ENCODE measurements around the gene ARHGEF17. TPM values are rescaled to one million over a fixed set of nuclear protein-coding genes. Genes with fewer than 3 reads are reported as not detected.

The ARHGEF17 gene
- total RNA-seq, 1 experiment from 2014 or later: 19.9 TPM

GRCh38 chr11:73411031-73411430, 103.0 kb downstream of the ARHGEF17 start:
- no peak for DNase-seq (ENCODE audit: low spot score)
- in situ Hi-C loops (cut with HindIII; ENCODE audit: low sequenced_read_pairs): no loop called here

- in situ Hi-C loops (cut with HindIII; ENCODE audit: low sequenced_read_pairs): no loop called here
- no peak for DNase-seq (ENCODE audit: low spot score)
Measured at GRCh38 chr11:73412308-73412707, 104.2 kb downstream of the ARHGEF17 start.

DNA sequence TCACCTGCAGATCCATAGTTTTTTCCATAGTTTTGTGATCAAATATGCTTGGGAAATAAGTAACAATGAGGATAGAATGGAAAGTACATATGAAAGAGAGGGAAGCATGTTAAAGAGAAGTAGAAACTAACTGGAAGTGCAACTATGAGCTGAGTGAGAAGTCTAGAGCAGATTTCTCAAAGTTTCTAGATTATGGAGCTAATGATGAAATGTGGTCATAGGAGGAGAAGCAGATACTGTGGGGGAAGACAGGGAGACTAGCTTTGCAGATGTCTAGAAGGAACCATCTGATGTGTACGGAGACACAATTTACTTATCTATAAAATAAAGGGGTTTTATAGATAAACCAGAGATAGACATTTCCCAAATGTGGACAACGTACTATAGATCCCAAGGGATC, 105.2 kb downstream of the ARHGEF17 start:
- in situ Hi-C loops (cut with HindIII; ENCODE audit: low sequenced_read_pairs): no loop called here
- no peak for DNase-seq (ENCODE audit: low spot score)

- DNase-seq (ENCODE audit: low spot score): peak; percentile 26
- in situ Hi-C loops (cut with HindIII; ENCODE audit: low sequenced_read_pairs): no loop called here
Measured at GRCh38 chr11:73414977-73415651, 107.0 kb downstream of the ARHGEF17 start.

DNA sequence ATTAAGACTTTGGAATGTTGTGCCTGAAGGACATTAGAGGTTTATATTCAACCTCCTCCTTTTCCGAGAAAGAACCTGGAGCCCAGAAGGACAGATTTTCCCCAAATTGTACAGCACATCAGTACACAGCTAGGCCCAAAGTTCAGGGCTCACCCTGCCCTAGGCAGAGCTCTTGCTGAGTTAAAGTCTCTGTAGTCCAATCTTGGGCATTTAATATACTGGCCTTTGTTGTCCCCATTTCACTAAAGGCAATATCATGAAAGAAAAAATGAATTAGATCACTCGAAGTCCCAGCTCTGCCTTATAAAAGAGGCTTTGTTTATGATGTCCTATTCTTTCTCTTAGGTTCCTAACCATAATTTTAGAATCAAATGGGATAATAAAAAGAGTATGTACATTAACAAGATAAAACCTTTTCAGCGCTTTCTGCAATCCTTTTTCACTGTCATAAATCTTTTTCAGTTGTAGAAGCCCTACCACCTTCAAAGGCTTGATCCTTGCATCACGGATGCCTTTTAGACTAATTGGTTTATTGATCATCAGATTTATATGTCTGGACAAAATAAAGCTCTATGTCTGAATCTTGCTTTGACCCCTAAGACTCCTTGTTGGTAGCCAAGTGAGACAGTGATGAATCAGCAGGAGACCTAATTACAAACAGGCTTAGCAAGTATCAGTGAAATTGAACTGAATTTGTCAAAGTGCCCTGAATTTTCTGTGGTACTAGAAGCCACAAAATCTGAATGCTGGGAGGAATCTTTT, 108.0 kb downstream of the ARHGEF17 start:
- in situ Hi-C loops (cut with HindIII; ENCODE audit: low sequenced_read_pairs): no loop called here
- no peak for DNase-seq (ENCODE audit: low spot score)

DNA sequence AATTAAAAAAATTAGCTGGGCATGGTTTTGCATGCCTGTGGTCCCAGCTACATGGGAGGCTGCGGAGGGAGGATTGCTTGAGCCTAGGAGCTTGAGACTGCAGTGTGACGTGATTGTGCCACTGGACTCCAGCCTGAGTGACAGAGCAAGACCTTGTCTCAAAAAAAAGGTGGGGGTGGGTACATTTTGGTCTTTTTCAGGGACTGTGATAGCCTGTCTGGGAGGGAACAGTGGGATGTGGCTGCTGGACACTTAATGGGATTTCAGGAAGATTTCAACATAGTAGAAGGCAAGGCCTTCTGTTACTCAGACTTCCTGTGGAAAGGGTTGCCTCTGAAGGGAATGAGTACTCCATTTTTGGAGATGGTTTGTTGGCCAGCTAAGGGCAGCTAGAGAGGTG, 108.7 kb downstream of the ARHGEF17 start:
- DNase-seq (ENCODE audit: low spot score): no peak
- in situ Hi-C loops (cut with HindIII; ENCODE audit: low sequenced_read_pairs): no loop called here

Other genes starting within 250 kb of the ARHGEF17 start
- 4.1 and 11.0 TPM in 2 replicates for gene FCHSD2, start 166.0 kb upstream of the ARHGEF17 start, total RNA-seq (2014; rRNA removed; shearing (Covaris generic))
- gene P2RY2, start 90.0 kb upstream of the ARHGEF17 start, total RNA-seq (2014; rRNA removed; shearing (Covaris generic)): not detected in 2 replicates
- not detected in 2 replicates for gene P2RY6, start 35.9 kb upstream of the ARHGEF17 start, total RNA-seq (2014; rRNA removed; shearing (Covaris generic))
- gene RELT, start 68.1 kb downstream of the ARHGEF17 start, total RNA-seq (2014; rRNA removed; shearing (Covaris generic)): 6.2 and 6.7 TPM in 2 replicates